DMS53 treated with DMSO at 0.1 percent for 48 hours (cell line): ENCODE results near the gene EXO1.
"Not testable (repeated sequence)": the region's sequence is repeated elsewhere in the genome, so short reads cannot be mapped to it uniquely, and the experiment has no call there.

Experiments used
- DNase-seq: peaks from one replicate; lab custom pipeline; 2025; ENCODE audit not compliant: unreplicated experiment; lab: John Stamatoyannopoulos, UW

The EXO1 gene

GRCh38 chr1:241847796-241848685 is at the start of gene EXO1:
Gene EXO1, plus strand, starts transcription at chr1:241848204. Its CDS starts 2,222 bp downstream, at chr1:241850426.
- DNase-seq, result peak; percentile 93

- no peak for DNase-seq
These were observed 48.6 kb upstream of the EXO1 start for GRCh38 chr1:241799416-241799815.

GRCh38 chr1:241800640-241801039 is 47.4 kb upstream of the EXO1 start:
- DNase-seq, result no peak

GRCh38 chr1:241802863-241803262 is 45.1 kb upstream of the EXO1 start:
- DNase-seq, result no peak

- not testable (repeated sequence) for DNase-seq
These were observed 43.3 kb upstream of the EXO1 start for GRCh38 chr1:241804706-241805105.

- DNase-seq, result no peak
These were observed 39.7 kb upstream of the EXO1 start for GRCh38 chr1:241808265-241808664.

GRCh38 chr1:241810769-241811405 is 37.1 kb upstream of the EXO1 start:
- no peak for DNase-seq

GRCh38 chr1:241813768-241814320 is 34.2 kb upstream of the EXO1 start:
- no peak for DNase-seq

- DNase-seq, result no peak
These were observed 32.0 kb upstream of the EXO1 start for GRCh38 chr1:241816008-241816407.

- no peak for DNase-seq
These were observed 30.6 kb upstream of the EXO1 start for GRCh38 chr1:241817331-241817792.

GRCh38 chr1:241817956-241818612 is 29.9 kb upstream of the EXO1 start:
- no peak for DNase-seq

GRCh38 chr1:241819340-241819866 is 28.6 kb upstream of the EXO1 start:
- no peak for DNase-seq

- no peak for DNase-seq
These were observed 26.6 kb upstream of the EXO1 start for GRCh38 chr1:241821363-241821762.

GRCh38 chr1:241822846-241823245 is 25.2 kb upstream of the EXO1 start:
- no peak for DNase-seq

GRCh38 chr1:241823925-241824324 is 24.1 kb upstream of the EXO1 start:
- DNase-seq, result no peak

GRCh38 chr1:241825581-241825980 is 22.4 kb upstream of the EXO1 start:
- DNase-seq, result no peak

- DNase-seq, result not testable (repeated sequence)
These were observed 21.4 kb upstream of the EXO1 start for GRCh38 chr1:241826613-241827012.

- no peak for DNase-seq
These were observed 20.7 kb upstream of the EXO1 start for GRCh38 chr1:241827264-241827663.

- DNase-seq, result no peak
These were observed 19.5 kb upstream of the EXO1 start for GRCh38 chr1:241828463-241829021.

- DNase-seq, result no peak
These were observed 18.5 kb upstream of the EXO1 start for GRCh38 chr1:241829468-241829867.
